ENCODE measurements around the gene HNRNPUL1. TPM values are rescaled to one million over a fixed set of nuclear protein-coding genes. Genes with fewer than 3 reads are reported as not detected.

The HNRNPUL1 gene
- total RNA-seq, 2 experiments from 2014 or later = 258 to 262 TPM

GRCh38 chr19:41318696-41319499, 54.7 kb downstream of the HNRNPUL1 start:
- ChIA-PET POLR2A (interaction anchor here (0.6 kb wide), 1 partner anchor 8 kb away, joined by 3 read pairs; no protein-coding TSS in a partner anchor), CTCF (interaction anchor here (0.5 kb wide), 1 partner anchor 1099 kb away, joined by 3 read pairs; no protein-coding TSS in a partner anchor)

- POLR2A ChIA-PET = interaction anchor here (0.6 kb wide), 1 partner anchor 9 kb away, joined by 3 read pairs; no protein-coding TSS in a partner anchor
- CTCF ChIA-PET = interaction anchor here (1.9 kb wide), 1 partner anchor 11 kb away, joined by 5 read pairs; no protein-coding TSS in a partner anchor
Observed at GRCh38 chr19:41319500-41320184, 55.5 kb downstream of the HNRNPUL1 start.

- ChIA-PET CTCF (interaction anchor here (1.9 kb wide), 1 partner anchor 11 kb away, joined by 5 read pairs; no protein-coding TSS in a partner anchor), POLR2A (no interaction called here)
Observed at GRCh38 chr19:41320185-41320518, 56.0 kb downstream of the HNRNPUL1 start.

- POLR2A ChIA-PET = interaction anchor here (0.5 kb wide), 1 partner anchor 49 kb away, joined by 5 read pairs; no protein-coding TSS in a partner anchor
- CTCF ChIA-PET = interaction anchor here (1.9 kb wide), 1 partner anchor 12 kb away, joined by 5 read pairs; no protein-coding TSS in a partner anchor
Observed at GRCh38 chr19:41320568-41320967, 56.4 kb downstream of the HNRNPUL1 start.

GRCh38 chr19:41321204-41321599, 57.0 kb downstream of the HNRNPUL1 start:
- CTCF ChIA-PET = interaction anchor here (0.9 to 1.9 kb wide), 3 partner anchors 12 to 33 kb away, joined by 3 to 5 read pairs (median 4); no protein-coding TSS in a partner anchor

GRCh38 chr19:41321600-41322270, 57.6 kb downstream of the HNRNPUL1 start:
- ChIA-PET POLR2A (interaction anchor here (0.6 to 0.8 kb wide), 2 partner anchors 11 to 117 kb away, joined by 3 to 19 read pairs; partner anchors contain the start of gene CCDC97), CTCF (interaction anchor here (0.8 to 1.1 kb wide), 4 partner anchors 17 to 117 kb away, joined by 3 to 4 read pairs (median 3); no protein-coding TSS in a partner anchor)

More at GRCh38 chr19:41321204-41321599, 57.0 kb downstream of the HNRNPUL1 start:
- POLR2A ChIA-PET = interaction anchor here (0.8 kb wide), 1 partner anchor 117 kb away, joined by 19 read pairs; no protein-coding TSS in a partner anchor

- ChIA-PET CTCF (interaction anchor here (0.8 to 1.1 kb wide), 3 partner anchors 17 to 117 kb away, joined by 3 read pairs; no protein-coding TSS in a partner anchor), POLR2A (no interaction called here)
Observed at GRCh38 chr19:41322451-41322850, 58.3 kb downstream of the HNRNPUL1 start.

GRCh38 chr19:41323023-41323422, 58.9 kb downstream of the HNRNPUL1 start:
- ChIA-PET CTCF (interaction anchor here (1.1 kb wide), 1 partner anchor 19 kb away, joined by 3 read pairs; no protein-coding TSS in a partner anchor), POLR2A (no interaction called here)

GRCh38 chr19:41323430-41324125, 59.4 kb downstream of the HNRNPUL1 start:
- CTCF ChIA-PET = no interaction called here
- POLR2A ChIA-PET = no interaction called here

GRCh38 chr19:41324231-41324702, 60.1 kb downstream of the HNRNPUL1 start:
- ChIA-PET POLR2A (no interaction called here), CTCF (interaction anchor here (0.6 to 1.1 kb wide), 2 partner anchors 28 to 611 kb away, joined by 3 to 5 read pairs; no protein-coding TSS in a partner anchor)

- CTCF ChIA-PET = interaction anchor here (1.1 to 1.3 kb wide), 2 partner anchors 16 to 27 kb away, joined by 5 to 6 read pairs; no protein-coding TSS in a partner anchor
- POLR2A ChIA-PET = interaction anchor here (0.6 to 3.9 kb wide), 2 partner anchors 12 to 27 kb away, joined by 4 to 29 read pairs; no protein-coding TSS in a partner anchor
Observed at GRCh38 chr19:41324921-41325639, 60.9 kb downstream of the HNRNPUL1 start.

- CTCF ChIA-PET = interaction anchor here (1.1 to 1.3 kb wide), 2 partner anchors 17 to 27 kb away, joined by 5 to 6 read pairs; no protein-coding TSS in a partner anchor
- POLR2A ChIA-PET = interaction anchor here (0.6 to 3.9 kb wide), 2 partner anchors 13 to 27 kb away, joined by 4 to 29 read pairs; no protein-coding TSS in a partner anchor
Observed at GRCh38 chr19:41325640-41325946, 61.4 kb downstream of the HNRNPUL1 start.

GRCh38 chr19:41325947-41326706, 62.0 kb downstream of the HNRNPUL1 start:
- CTCF ChIA-PET = interaction anchor here (1.3 to 3.4 kb wide), 3 partner anchors 17 to 26 kb away, joined by 6 to 22 read pairs (median 11); partner anchors contain the start of gene CCDC97
- POLR2A ChIA-PET = interaction anchor here (0.5 to 3.9 kb wide), 2 partner anchors 15 to 26 kb away, joined by 6 to 29 read pairs; no protein-coding TSS in a partner anchor

- POLR2A ChIA-PET = interaction anchor here (0.5 to 3.9 kb wide), 9 partner anchors 10 to 1191 kb away, joined by 3 to 29 read pairs (median 6); partner anchors contain the start of genes B9D2 and HNRNPUL1
- CTCF ChIA-PET = interaction anchor here (1.1 to 3.4 kb wide), 4 partner anchors 18 to 123 kb away, joined by 4 to 22 read pairs (median 8); partner anchors contain the start of gene CCDC97
Observed at GRCh38 chr19:41327076-41327575, 63.0 kb downstream of the HNRNPUL1 start.

GRCh38 chr19:41327576-41328156, 63.5 kb downstream of the HNRNPUL1 start:
- CTCF ChIA-PET = interaction anchor here (1.1 to 3.4 kb wide), 4 partner anchors 19 to 123 kb away, joined by 4 to 22 read pairs (median 8); partner anchors contain the start of gene CCDC97
- POLR2A ChIA-PET = interaction anchor here (0.5 to 3.9 kb wide), 9 partner anchors 10 to 1190 kb away, joined by 3 to 29 read pairs (median 4); partner anchors contain the start of genes B9D2 and HNRNPUL1
